HG03045 (cell line): ENCODE data around the gene SLC49A4.
A peak's percentile ranks its signal among the peaks of the same experiment; 100 is the strongest.

Experiments used
- ATAC-seq: cut with Tn5 transposase; IDR thresholded peaks from one replicate; pipeline ENCODE4 v1.9.1; 2021; ENCODE audit warnings: mild to moderate bottlenecking, moderate library complexity; ENCODE audit not compliant: unreplicated experiment

Gene SLC49A4

DNA sequence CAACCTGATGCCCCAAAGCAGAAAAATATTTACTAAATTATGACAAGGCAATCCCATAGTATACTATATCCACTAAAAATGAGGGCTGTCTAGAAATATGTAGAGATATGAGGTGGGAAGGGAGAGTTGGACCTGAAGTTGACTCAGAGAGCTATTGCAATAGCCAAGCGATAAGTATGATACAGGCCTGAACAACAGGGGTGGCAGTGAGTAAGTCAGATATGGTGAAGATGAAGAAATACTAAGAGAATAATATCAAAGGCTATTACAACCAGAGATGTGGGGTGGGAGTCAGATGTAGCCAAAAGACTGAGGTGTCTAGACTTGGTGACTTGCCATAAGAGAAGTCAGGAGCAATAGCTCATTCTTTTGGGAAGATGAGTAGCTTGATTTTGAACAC, 10.4 kb upstream of the SLC49A4 start:
- ATAC-seq, result no peak

GRCh38 chr3:122785231-122785630, 9.6 kb upstream of the SLC49A4 start:
- ATAC-seq, result no peak

GRCh38 chr3:122786066-122786465, 8.8 kb upstream of the SLC49A4 start:
- no peak for ATAC-seq

DNA sequence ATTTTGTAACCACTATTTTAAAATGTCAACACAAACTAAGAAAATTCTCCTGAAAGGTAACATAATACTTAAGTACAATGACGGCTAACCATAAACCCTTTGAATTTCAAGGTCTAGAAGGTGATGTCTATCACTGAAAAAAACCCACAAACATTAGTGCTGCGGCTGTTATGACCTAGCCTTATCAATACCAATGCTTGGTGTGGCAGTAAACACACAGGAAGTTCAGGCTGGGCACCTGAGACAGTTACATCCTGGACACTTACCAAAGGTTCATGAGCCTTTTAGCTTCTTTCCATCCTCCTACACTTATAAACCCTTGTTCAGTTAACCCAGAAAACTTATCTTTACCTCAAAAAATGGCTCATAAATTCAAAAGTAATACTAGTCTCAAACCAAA, 7.0 kb upstream of the SLC49A4 start:
- ATAC-seq, result no peak

DNA sequence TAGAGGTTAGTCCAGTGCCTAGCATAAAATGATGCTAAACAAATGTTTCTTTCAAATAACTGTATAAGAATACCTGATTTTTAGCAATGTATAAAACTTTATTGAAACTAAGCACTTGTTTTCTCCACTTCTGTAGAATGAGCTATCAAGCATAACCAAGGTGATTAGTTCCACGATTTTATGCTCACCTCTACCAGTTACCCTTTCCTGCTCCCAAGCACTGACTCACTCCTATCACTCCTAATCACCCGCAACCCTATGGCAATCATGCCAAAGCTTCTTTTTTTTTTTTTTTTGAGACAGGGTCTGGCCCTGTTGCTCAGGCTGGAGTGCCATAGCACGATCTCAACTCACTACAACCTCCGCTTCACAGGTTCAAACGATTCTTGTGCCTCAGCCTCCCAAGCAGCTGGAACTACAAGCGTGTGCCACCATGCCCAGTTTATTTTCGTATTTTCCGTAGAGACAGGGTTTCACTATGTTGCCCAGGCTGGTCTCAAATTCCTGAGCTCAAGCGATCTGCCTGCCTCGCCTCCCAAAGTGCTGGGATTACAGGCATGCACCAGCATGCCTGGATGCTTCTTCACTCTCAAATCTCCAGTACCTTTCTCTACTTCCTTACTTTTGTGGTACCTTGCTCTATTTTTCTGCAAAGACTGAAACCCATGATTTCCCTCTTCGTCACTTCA, 5.1 kb upstream of the SLC49A4 start:
- no peak for ATAC-seq

DNA sequence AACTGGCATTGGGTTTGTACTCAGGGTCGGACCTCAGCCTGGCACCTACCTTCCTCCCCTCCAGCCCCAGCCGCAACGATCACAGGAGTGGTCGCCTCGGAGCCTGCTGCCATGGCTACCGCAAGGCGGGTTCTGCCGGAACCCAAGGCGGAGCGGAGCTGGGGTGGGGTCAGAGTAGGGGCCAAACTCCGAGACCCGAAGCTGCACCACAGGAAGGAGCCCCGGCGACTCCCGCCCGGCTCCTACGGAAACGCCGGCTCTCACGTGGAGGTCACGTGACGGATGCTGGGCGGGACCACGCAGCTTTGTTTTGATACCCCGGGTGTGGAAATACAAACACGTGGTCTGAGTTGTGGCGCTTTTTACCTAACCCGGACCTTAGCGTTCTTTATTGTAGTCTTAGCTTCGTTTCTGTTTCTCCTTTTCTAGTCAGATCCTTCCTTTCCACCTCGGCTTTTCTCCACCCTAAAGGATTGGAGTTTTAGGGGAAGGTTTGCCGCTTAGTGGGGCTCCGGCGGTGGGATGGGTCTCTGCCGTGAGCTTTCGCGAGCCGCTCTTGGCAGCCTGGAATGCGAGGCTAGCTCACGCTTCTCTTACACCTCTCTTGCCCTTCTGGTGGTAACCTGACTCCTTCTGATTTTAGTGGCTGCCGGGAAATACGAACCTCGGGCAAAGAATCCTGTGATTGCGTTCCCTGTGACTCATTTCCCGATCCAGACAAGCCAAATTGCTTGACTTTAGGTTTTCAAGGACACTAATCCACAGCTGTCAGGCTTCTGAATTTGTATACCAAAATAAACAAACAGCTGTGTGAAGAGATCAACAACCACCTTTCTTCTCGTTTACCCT, 1.1 kb upstream of the SLC49A4 start, which contains the start of gene HSPBAP1:
HSPBAP1 (minus strand) TSS at position 264 of the 849 bp plus-strand sequence; CDS start at position 113, 151 bp downstream.
- ATAC-seq, result peak; percentile 63

GRCh38 chr3:122794483-122794778, 438 bp upstream of the SLC49A4 start:
- no peak for ATAC-seq

DNA sequence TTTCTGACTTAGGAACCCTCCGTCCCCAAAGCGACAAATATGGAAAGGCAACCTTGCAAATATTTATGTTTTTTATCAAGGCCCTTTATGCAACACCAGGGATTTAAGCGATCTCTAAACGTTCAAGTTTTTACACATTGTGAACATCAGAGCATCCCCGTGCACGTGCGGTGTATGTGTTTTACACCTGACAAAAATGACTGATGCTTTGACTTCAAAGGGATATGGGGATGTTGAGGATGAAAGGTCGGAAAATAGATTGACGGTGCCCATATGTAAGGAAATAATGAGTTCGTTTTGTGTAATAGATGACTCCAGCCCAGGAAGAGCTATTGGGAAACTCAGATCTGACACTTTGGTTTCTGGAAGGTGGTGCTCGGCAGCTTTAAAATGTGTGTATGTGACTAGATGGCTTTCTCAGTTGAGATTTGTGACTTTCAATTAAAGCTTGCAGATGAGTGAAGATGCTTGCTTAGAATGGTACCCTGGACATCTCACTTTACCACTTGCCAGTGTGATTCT, 866 bp downstream of the SLC49A4 start:
- ATAC-seq, result no peak

- no peak for ATAC-seq
Observed at GRCh38 chr3:122797291-122797690, 2.4 kb downstream of the SLC49A4 start.

- no peak for ATAC-seq
Observed at GRCh38 chr3:122799322-122799721, 4.5 kb downstream of the SLC49A4 start.

DNA sequence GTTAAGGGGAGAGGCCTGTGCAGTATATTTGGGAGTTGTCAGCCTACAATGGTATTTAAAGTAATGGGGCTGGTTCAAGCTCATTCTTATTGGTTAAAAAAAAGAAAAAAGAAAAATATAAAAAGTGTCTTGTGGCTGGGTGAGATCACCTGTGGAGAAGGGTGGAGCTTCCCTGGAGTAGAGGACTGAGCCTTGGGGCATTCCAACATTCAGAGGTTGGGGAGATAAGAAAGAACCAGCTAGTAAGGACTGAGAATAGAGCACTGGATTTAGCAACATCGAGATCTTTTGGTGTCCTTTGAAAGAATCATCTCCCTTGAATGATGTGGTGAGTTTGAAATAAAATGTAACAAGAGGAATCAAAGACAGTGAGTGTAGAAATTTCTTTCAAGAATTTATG, 5.2 kb downstream of the SLC49A4 start:
- no peak for ATAC-seq

DNA sequence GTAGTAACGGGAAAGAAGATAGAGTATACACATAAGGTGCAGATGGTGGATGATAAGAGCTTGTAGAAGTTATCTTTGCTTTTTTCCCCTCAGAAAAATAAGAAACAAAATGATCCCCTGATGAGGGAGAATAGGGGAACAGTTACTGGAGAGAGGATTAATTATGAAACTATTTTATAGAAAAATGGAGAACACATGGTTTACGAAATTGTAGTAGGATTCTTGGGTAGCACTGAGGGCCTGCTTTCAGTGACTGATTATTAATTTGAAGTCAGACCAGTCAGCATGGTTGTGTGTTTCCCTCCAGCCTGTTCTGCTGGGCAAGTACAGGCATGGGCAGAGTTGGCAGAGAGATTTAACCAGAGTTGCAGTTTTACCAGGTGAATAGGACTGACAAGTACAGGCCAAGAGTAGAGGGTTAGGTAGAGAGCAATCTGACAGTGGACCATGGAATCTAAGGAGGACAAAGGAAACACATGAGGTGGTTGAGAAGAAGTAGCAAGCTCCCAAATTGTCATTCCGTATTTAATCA, 5.9 kb downstream of the SLC49A4 start:
- no peak for ATAC-seq

DNA sequence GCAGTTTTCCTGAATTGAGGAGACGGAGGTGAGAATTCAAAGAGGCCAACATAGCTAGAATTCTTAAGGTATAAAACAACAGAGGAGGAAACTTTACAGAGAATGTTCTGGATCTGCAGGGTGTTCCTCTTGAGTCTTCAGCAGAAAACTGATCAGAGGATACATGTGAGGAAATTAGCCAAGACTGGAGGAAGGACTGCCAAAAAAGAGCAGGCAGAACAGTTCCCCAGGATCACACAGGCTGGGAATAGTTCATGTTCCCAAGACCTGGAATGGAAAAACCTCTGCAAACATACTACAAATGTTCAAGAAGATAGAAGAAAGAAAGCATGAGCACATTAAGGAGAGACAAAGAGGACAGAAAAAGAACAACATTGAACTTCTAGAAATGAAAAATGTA, 7.5 kb downstream of the SLC49A4 start:
- ATAC-seq, result no peak

DNA sequence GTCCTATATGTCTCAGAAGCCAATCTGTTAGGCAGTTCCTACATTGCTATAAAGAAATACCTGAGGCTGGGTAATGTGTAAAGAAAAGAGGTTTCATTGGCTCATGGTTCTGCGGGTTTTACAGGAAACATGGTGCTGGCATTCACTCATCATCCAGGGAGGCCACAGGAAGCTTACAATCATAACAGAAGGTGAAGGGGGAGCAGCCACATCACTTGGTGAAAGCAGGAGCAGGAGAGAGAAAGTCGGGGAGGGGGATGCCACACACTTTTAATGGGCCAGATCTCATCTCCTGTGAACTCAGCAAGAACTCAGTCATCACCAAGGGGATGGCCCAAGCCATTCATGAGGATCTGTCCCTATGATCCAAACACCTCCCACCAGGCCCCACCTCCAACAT, 9.1 kb downstream of the SLC49A4 start:
- ATAC-seq, result no peak

GRCh38 chr3:122810734-122811133, 15.9 kb downstream of the SLC49A4 start:
- ATAC-seq, result no peak

GRCh38 chr3:122816587-122816986, 21.7 kb downstream of the SLC49A4 start:
- ATAC-seq, result no peak

- no peak for ATAC-seq
Observed at GRCh38 chr3:122824465-122825381, 29.9 kb downstream of the SLC49A4 start.

DNA sequence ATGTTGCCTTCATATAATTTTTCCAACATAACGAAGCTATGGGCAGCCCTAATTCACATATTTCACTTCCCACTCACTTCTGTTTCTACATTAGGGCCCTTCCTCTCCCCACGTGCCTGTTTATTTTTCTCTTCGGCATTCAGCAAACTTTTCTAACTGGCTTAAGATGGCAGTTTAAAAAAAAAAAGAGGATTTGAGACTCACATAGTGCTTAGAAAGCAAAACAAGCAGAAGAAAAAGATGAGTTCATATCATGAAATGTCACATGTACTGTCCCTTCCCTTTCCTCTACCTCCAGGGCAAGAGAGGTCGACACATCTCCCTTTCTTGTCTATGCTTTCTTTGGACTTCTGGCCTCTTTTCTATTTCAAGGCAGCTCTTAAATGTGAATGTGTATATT, 30.6 kb downstream of the SLC49A4 start:
- ATAC-seq, result no peak

GRCh38 chr3:122826278-122826677, 31.4 kb downstream of the SLC49A4 start:
- ATAC-seq, result no peak

- no peak for ATAC-seq
Observed at GRCh38 chr3:122828281-122828680, 33.4 kb downstream of the SLC49A4 start.

DNA sequence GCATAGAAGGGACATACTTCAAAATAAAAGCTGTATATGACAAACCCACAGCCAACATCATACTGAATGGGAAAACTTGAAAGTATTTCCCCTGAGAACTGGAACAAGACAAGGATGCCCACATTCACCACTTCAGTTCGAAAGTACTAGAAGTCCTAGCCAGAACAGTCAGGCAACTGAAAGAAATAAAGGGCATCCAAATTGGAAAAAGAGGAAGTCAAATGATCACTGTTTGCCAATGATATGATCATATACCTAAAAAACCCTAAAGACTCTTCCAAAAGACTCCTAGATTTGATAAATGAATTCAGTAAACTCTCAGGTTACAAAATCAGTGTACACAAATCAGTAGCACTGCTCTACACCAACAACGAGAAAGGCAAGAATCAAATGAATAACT, 40.7 kb downstream of the SLC49A4 start:
- no peak for ATAC-seq
